ENCODE data around the gene PLXNA4. TPM values are rescaled to one million over a fixed set of nuclear protein-coding genes. Genes with fewer than 3 reads are reported as not detected.

PLXNA4 gene
- polyA plus RNA-seq, 2 of the 4 experiments (the other 2 are of a cell fraction) = 0.12 to 0.34 TPM

DNA sequence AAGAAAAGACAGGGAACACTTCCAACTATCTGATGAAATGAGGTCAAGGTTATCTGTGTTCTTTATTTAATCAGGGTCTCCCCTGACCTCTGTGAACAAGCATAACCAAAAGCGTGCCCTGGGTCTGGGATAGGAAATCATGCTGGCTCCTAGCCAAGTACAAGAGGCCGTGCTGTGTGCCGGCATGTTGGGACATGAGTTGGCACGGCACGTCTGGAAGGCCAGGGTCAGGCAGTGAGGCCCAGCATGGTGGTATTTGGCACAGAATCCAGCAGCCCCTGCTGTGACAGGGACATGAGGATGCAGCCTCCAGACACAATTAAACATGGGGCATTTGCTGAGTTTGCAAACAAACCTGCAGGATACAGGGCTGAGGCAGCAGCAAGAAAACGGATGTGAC is 320.4 kb downstream of the PLXNA4 start:
- Histone ChIP-seq H3K27ac (no peak overlapping the region), H3K9me3 (no peaks in the 10 kb centered on the region), H3K4me2 (no peak overlapping the region), H3K4me1 (peaks cover 10% of the 10 kb centered on the region), H3K4me3 (no peak overlapping the region)
- WGBS (ENCODE audit: missing lambda C conversion rate) = 76% methylated on average over 6 of the region's 6 CpGs
- DNase-seq (ENCODE audit: low read depth in 1 of 2, low spot score in 1 of 2) (no peak), FAIRE-seq (no peak), ATAC-seq (no peak)
- POLR2A ChIA-PET = no interaction called here
- TF ChIP-seq, protein P1, sequence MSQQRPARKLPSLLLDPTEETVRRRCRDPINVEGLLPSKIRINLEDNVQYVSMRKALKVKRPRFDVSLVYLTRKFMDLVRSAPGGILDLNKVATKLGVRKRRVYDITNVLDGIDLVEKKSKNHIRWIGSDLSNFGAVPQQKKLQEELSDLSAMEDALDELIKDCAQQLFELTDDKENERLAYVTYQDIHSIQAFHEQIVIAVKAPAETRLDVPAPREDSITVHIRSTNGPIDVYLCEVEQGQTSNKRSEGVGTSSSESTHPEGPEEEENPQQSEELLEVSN (IDR thresholded peaks at IDR 0.05; ENCODE audit: borderline replicate concordance, low read depth) = no peak
- TF ChIP-seq ZNF302 (CRISPR knock-in tag; IDR thresholded peaks at IDR 0.05) = no peak
- TF ChIP-seq, protein P2, sequence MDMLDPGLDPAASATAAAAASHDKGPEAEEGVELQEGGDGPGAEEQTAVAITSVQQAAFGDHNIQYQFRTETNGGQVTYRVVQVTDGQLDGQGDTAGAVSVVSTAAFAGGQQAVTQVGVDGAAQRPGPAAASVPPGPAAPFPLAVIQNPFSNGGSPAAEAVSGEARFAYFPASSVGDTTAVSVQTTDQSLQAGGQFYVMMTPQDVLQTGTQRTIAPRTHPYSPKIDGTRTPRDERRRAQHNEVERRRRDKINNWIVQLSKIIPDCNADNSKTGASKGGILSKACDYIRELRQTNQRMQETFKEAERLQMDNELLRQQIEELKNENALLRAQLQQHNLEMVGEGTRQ (IDR thresholded peaks at IDR 0.05) = no peak
- TF ChIP-seq, protein P3, sequence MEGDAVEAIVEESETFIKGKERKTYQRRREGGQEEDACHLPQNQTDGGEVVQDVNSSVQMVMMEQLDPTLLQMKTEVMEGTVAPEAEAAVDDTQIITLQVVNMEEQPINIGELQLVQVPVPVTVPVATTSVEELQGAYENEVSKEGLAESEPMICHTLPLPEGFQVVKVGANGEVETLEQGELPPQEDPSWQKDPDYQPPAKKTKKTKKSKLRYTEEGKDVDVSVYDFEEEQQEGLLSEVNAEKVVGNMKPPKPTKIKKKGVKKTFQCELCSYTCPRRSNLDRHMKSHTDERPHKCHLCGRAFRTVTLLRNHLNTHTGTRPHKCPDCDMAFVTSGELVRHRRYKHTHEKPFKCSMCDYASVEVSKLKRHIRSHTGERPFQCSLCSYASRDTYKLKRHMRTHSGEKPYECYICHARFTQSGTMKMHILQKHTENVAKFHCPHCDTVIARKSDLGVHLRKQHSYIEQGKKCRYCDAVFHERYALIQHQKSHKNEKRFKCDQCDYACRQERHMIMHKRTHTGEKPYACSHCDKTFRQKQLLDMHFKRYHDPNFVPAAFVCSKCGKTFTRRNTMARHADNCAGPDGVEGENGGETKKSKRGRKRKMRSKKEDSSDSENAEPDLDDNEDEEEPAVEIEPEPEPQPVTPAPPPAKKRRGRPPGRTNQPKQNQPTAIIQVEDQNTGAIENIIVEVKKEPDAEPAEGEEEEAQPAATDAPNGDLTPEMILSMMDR (IDR thresholded peaks at IDR 0.05) = no peak
- no peak for TF ChIP-seq POLR2AphosphoS2 (conservative IDR thresholded peaks at IDR 0.05; ENCODE audit: low read length)
- TF ChIP-seq HDAC2 (IDR thresholded peaks at IDR 0.05) = no peak
- no peak for TF ChIP-seq FOSL2 (IDR thresholded peaks at IDR 0.05)
- no peak for TF ChIP-seq FOSL2 (CRISPR knock-in tag; IDR thresholded peaks at IDR 0.05)
- TF ChIP-seq, protein P4, sequence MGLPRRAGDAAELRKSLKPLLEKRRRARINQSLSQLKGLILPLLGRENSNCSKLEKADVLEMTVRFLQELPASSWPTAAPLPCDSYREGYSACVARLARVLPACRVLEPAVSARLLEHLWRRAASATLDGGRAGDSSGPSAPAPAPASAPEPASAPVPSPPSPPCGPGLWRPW (IDR thresholded peaks at IDR 0.05) = no peak
- no peak for TF ChIP-seq PHF8 (IDR thresholded peaks at IDR 0.05; ENCODE audit: borderline replicate concordance, low read depth)
- TF ChIP-seq NR3C1 (IDR thresholded peaks at IDR 0.05) = no peak
- TF ChIP-seq RAD21 (conservative IDR thresholded peaks at IDR 0.05 in 1 of 2, IDR thresholded peaks at IDR 0.05 in 1 of 2) = no peak
- no peak for TF ChIP-seq POLR2A (IDR thresholded peaks at IDR 0.05; ENCODE audit: low read length)
- TF ChIP-seq SREBF2 (IDR thresholded peaks at IDR 0.05) = no peak
- TF ChIP-seq HOXA7 (CRISPR knock-in tag; IDR thresholded peaks at IDR 0.05) = no peak
- no peak for TF ChIP-seq RCOR1 (IDR thresholded peaks at IDR 0.05; ENCODE audit: low read depth, low read length)
- TF ChIP-seq TP53 (CRISPR knock-in tag; IDR thresholded peaks at IDR 0.05) = no peak
- no peak for TF ChIP-seq CBX8 (IDR thresholded peaks at IDR 0.05)
- no peak for TF ChIP-seq HEYL (CRISPR knock-in tag; IDR thresholded peaks at IDR 0.05)
- no peak for TF ChIP-seq GATA3 (IDR thresholded peaks at IDR 0.05; ENCODE audit: borderline replicate concordance)
- TF ChIP-seq CHD4 (IDR thresholded peaks at IDR 0.05; ENCODE audit: borderline replicate concordance) = no peak
- CTCF ChIA-PET = interaction anchor here (1.5 to 13.1 kb wide), 2 partner anchors 310 to 396 kb away, joined by 5 to 170 read pairs; no protein-coding TSS in a partner anchor

DNA sequence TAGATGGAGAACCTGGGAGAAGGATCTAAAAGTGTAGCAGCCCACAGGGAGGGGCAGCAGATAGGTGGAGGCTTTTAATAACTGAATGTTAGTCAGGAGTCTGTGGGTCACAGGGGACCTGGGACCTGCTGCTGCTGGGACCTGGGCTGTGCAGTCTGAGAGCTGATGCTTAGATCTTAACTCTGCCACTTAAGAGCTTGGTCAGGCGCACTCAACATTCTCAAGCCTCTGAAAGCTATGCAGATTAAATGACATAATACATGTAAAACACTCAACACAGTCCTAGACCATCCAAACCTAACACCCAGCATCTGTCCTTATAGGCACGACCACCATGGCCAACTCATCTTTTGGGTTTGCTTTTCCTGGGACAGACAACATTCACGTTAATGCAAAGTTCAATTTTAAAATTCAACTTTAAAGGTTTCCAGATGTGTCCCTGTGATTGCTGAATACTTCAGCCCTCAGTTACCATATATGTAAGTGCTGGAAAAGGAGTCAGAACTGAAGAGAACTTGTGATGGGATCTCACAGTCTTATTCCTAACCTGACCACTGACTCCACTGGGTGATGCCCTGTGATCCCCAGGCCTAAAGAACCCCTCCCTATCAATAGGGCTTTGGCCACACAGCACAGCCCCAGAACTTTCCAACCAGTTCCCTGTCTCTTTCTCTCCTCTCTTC is 321.0 kb downstream of the PLXNA4 start:
- Histone ChIP-seq H3K27ac (no peak overlapping the region), H3K4me1 (peaks cover 17% of the 10 kb centered on the region), H3K9me3 (no peaks in the 10 kb centered on the region), H3K4me2 (no peak overlapping the region), H3K4me3 (no peak overlapping the region)
- ChIA-PET POLR2A (no interaction called here), CTCF (interaction anchor here (1.5 to 13.1 kb wide), 2 partner anchors 310 to 395 kb away, joined by 5 to 170 read pairs; no protein-coding TSS in a partner anchor)
- DNase-seq (ENCODE audit: low read depth in 1 of 2, low spot score in 1 of 2) = no peak
- WGBS (ENCODE audit: missing lambda C conversion rate) = 70% methylated on average over 3 of the region's 3 CpGs
- TF ChIP-seq CEBPB (IDR thresholded peaks at IDR 0.05) = no peak
- FAIRE-seq = no peak
- ATAC-seq = no peak

DNA sequence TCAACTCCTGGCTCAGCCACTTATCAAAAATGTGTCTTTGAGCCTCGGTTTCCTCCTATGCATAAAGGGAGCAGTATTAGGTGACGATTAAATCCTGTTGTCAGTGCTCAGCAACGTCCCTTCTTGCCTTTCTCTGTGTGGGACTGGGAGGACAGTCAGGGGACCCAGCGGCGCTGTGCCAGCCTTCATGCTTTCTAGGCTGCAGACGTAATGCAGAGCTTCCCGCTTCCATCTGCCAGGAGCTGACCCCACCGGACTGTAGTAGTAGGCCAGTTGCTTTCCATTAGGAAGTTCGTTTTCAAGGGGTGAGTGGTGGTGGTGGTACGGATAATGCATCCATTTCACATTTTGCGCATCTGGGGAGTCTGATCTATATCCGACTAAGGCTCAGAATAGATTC is 321.8 kb downstream of the PLXNA4 start:
- TF ChIP-seq CEBPB (IDR thresholded peaks at IDR 0.05) (no peak), CHD2 (IDR thresholded peaks at IDR 0.05; ENCODE audit: low read length, partially characterized antibody) (no peak), EHMT2 (IDR thresholded peaks at IDR 0.05; ENCODE audit: low read depth) (no peak), RARB (CRISPR knock-in tag; IDR thresholded peaks at IDR 0.05) (no peak), ZNF302 (CRISPR knock-in tag; IDR thresholded peaks at IDR 0.05) (no peak), SREBF2 (IDR thresholded peaks at IDR 0.05) (no peak), EHF (CRISPR knock-in tag; IDR thresholded peaks at IDR 0.05) (no peak), BHLHE40 (IDR thresholded peaks at IDR 0.05; ENCODE audit: low read depth, low read length) (no peak), CBX8 (IDR thresholded peaks at IDR 0.05) (no peak), ZC3H11A (IDR thresholded peaks at IDR 0.05) (no peak), RNF2 (IDR thresholded peaks at IDR 0.05; ENCODE audit: borderline replicate concordance, low read depth) (no peak), RFX5 (IDR thresholded peaks at IDR 0.05) (no peak), MAFK (IDR thresholded peaks at IDR 0.05; ENCODE audit: partially characterized antibody) (no peak)
- TF ChIP-seq, protein P5, sequence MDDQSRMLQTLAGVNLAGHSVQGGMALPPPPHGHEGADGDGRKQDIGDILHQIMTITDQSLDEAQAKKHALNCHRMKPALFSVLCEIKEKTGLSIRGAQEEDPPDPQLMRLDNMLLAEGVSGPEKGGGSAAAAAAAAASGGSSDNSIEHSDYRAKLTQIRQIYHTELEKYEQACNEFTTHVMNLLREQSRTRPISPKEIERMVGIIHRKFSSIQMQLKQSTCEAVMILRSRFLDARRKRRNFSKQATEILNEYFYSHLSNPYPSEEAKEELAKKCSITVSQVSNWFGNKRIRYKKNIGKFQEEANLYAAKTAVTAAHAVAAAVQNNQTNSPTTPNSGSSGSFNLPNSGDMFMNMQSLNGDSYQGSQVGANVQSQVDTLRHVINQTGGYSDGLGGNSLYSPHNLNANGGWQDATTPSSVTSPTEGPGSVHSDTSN (IDR thresholded peaks at IDR 0.05) = no peak
- TF ChIP-seq, protein P1 (IDR thresholded peaks at IDR 0.05; ENCODE audit: borderline replicate concordance, low read depth) = no peak
- no peak overlapping the region for H3K4me2 ChIP-seq
- no peak overlapping the region for H3K4me3 ChIP-seq
- H3K9me3 ChIP-seq = no peaks in the 10 kb centered on the region
- no peak for FAIRE-seq
- ATAC-seq = no peak
- ChIA-PET POLR2A (no interaction called here), CTCF (interaction anchor here (1.2 to 13.1 kb wide), 4 partner anchors 27 to 396 kb away, joined by 3 to 170 read pairs (median 4); no protein-coding TSS in a partner anchor)
- no peak overlapping the region for H3K27ac ChIP-seq
- H3K4me1 ChIP-seq = peaks cover 23% of the 10 kb centered on the region
- 77% methylated on average over 12 of the region's 12 CpGs for WGBS (ENCODE audit: missing lambda C conversion rate)
- no peak for DNase-seq (ENCODE audit: low read depth in 1 of 2, low spot score in 1 of 2)

All from A549 (cell line).